ENCODE data around the gene WBP2. TPM values are rescaled to one million over a fixed set of nuclear protein-coding genes. Genes with fewer than 3 reads are reported as not detected.

WBP2 gene
- total RNA-seq, 1 donor from 2014 or later = 43.0 TPM

DNA sequence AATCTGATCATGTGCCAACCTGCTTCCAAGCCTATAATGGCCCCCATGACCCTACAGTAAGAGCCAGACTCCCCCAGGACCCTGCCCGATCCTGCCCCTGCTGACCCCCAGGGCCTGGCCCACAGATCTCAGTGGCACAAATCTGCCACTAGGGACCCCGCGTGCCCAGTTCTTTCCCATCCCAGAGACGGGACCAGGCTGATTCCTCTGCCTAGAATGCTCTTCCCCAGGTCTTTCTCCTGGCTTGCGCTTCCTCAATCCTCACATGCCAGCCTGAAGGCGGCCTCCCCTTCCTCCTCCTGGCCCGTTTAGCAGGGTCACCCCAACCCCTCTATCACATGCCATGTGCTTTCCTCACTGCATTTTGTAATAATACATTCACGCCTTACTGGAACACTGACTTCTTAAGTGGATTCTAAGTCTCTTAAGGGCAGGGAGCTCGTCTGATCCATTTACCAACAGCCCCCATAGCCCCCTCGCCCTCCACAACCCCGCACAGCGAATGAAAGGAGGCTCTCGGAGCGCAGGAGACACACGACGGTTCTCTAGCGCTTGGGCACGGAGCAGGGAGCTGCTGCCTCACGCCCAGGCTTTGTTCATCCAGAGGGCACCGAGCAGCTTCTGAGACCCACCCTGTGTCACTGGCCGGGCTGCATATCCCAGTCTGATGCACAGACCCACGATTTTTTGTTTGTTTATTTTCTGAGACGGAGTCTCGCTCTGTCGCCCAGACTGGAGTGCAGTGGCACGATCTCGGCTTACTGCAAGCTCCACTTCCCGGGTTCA, 40.4 kb upstream of the WBP2 start:
- TF ChIP-seq, protein P1, sequence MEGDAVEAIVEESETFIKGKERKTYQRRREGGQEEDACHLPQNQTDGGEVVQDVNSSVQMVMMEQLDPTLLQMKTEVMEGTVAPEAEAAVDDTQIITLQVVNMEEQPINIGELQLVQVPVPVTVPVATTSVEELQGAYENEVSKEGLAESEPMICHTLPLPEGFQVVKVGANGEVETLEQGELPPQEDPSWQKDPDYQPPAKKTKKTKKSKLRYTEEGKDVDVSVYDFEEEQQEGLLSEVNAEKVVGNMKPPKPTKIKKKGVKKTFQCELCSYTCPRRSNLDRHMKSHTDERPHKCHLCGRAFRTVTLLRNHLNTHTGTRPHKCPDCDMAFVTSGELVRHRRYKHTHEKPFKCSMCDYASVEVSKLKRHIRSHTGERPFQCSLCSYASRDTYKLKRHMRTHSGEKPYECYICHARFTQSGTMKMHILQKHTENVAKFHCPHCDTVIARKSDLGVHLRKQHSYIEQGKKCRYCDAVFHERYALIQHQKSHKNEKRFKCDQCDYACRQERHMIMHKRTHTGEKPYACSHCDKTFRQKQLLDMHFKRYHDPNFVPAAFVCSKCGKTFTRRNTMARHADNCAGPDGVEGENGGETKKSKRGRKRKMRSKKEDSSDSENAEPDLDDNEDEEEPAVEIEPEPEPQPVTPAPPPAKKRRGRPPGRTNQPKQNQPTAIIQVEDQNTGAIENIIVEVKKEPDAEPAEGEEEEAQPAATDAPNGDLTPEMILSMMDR (conservative IDR thresholded peaks at IDR 0.05) = peak; percentile 64
- H3K36me3 Mint-ChIP-seq = peaks cover 4% of the 10 kb centered on the region
- no peaks in the 10 kb centered on the region for H3K9me3 Mint-ChIP-seq
- peaks cover 22% of the 10 kb centered on the region for H3K4me1 Mint-ChIP-seq (ENCODE audit: unreplicated experiment)
- H3K4me3 Mint-ChIP-seq = peak overlapping the region; percentile 84
- H3K27me3 Mint-ChIP-seq = no peaks in the 10 kb centered on the region
- peak overlapping the region; percentile 86 for H3K27ac Mint-ChIP-seq
- peak; percentile 65 for DNase-seq (ENCODE audit: extremely low spot score, unreplicated experiment)

DNA sequence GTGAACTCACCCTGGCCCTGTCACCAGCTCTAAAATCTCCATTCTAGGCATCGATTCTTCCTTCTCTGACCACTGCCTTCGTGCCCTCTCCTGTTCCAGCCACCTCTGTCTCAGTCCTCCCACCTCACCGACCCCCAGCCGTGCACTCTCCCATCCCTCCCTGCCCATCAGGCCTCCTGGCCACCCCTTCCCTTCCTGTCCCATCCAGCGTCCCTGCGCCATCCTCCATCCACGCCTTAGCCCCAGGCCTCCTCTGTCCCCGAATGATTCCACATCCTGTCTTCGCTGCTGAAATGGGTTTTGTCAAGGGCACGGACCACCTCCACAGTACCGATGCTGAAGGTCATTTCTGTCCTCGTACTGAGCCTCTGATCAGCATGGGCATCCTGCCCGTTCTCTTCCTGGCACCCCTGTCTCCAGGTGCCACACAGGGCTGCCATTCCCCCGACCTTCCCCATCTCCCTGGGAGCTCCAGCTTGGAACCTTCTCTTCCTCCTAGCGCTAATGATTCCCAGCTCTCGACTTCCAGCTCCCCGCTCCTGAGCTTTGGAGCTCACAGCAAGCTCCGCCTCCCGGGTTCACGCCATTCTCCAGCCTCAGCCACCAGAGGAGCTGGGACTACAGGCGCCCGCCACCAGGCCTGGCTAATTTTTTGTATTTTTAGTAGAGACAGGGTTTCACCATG, 39.1 kb upstream of the WBP2 start:
- TF ChIP-seq, protein P1 (conservative IDR thresholded peaks at IDR 0.05) = no peak
- Mint-ChIP-seq H3K4me3 (peak overlapping the region; percentile 47), H3K27me3 (no peaks in the 10 kb centered on the region), H3K36me3 (peaks cover 4% of the 10 kb centered on the region), H3K4me1 (ENCODE audit: unreplicated experiment) (peaks cover 22% of the 10 kb centered on the region), H3K27ac (peak overlapping the region; percentile 77), H3K9me3 (no peaks in the 10 kb centered on the region)
- DNase-seq (ENCODE audit: extremely low spot score, unreplicated experiment) = no peak

DNA sequence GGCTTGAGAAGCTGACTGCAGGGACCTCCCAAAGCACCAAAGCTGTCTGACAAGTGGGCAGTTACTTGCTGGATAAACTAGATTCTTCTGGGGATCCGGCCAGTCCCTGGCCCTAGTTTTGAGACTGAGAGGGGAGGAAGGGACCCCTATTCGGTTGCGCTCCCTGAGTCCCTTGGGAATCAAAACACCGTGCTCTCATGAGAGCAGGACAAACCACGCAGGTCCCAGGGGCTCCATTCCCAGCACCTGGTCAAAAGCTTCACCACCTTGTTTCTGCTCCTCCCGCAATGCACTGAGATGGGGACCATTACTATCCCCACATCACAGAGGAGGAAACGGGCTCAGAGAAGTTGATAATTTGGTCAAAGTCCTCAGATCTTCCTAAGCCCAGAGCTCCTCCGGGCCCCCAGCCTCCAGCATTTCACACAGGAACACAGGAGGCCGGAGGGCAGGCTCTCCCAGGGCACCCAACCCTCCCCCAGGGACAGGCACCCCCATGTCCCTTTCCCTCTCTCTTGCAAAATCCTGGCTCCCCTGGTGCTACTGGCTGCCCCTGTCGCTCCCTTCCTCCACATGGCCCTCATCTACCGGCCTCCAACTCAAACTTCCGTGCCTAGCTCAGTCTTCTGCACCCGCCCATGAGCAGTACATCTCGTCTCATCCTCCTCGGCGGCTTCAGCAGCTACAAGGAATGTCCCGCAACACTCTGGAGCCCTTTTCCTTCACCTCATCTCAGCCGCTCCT, 38.3 kb upstream of the WBP2 start:
- TF ChIP-seq, protein P1 (conservative IDR thresholded peaks at IDR 0.05) = no peak
- Mint-ChIP-seq H3K27me3 (no peaks in the 10 kb centered on the region), H3K27ac (peak overlapping the region; percentile 77), H3K36me3 (peaks cover 4% of the 10 kb centered on the region), H3K4me3 (peak overlapping the region; percentile 47), H3K4me1 (ENCODE audit: unreplicated experiment) (peaks cover 22% of the 10 kb centered on the region), H3K9me3 (no peaks in the 10 kb centered on the region)
- no peak for DNase-seq (ENCODE audit: extremely low spot score, unreplicated experiment)

GRCh38 chr17:75892556-75893224, 37.6 kb upstream of the WBP2 start:
- Mint-ChIP-seq H3K27ac (no peak overlapping the region), H3K36me3 (peaks cover 4% of the 10 kb centered on the region), H3K27me3 (no peaks in the 10 kb centered on the region), H3K4me3 (no peak overlapping the region), H3K4me1 (ENCODE audit: unreplicated experiment) (peaks cover 22% of the 10 kb centered on the region), H3K9me3 (no peaks in the 10 kb centered on the region)
- DNase-seq (ENCODE audit: extremely low spot score, unreplicated experiment) = no peak
- TF ChIP-seq, protein P1 (conservative IDR thresholded peaks at IDR 0.05) = no peak

Measured in type B pancreatic cell (in vitro differentiated cells).